B cell (primary cell): ENCODE measurements around the gene MAJIN. TPM values are rescaled to one million over a fixed set of nuclear protein-coding genes. Genes with fewer than 3 reads are reported as not detected.

Experiments used
- ATAC-seq: fragments of 200-7000 bp; cut with Tn5 transposase; one replicate; pipeline ENCODE4 v1.10.0; 2021; ENCODE audit warnings: low read depth, mild to moderate bottlenecking, moderate number of reproducible peaks, moderate library complexity
- CTCF ChIA-PET: fragments of 350-600 bp; sonication (Branson Sonifier 250); formaldehyde crosslinking; loops from one replicate; lab custom pipeline; 2021; ENCODE audit warnings: antibody characterized with exemption, inconsistent platforms; lab: Charles Lee
- POLR2A ChIA-PET: fragments of 350-600 bp; sonication (Branson Sonifier 250); formaldehyde crosslinking; loops from one replicate; lab custom pipeline; 2021; ENCODE audit warnings: antibody characterized with exemption; lab: Charles Lee
- DNase-seq: peaks from one replicate; pipeline ENCODE4 v3.0.0; 2013
- H2AFZ ChIP-seq: 2 replicates; pipeline ENCODE4 v1.6.1; 2012; ENCODE audit warnings: mild to moderate bottlenecking, low read depth, low read length; ENCODE audit not compliant: insufficient read depth, poor library complexity, severe bottlenecking
- H3K27ac ChIP-seq, 2 donors: 1 replicate in 1 of 2; 2 replicates in 1 of 2; pipeline ENCODE4 v1.5.1; 2012 to 2013; ENCODE audit warnings: low read length in 2 of 2, mild to moderate bottlenecking in 2 of 2, moderate library complexity in 1 of 2
- H3K27me3 ChIP-seq, 4 experiments: fragments of 200-600 bp in 1 of 4; sonication (generic) in 1 of 4; replicated peaks in 1 of 4; 1 replicate in 2 of 4; 2 replicates in 2 of 4; pipeline versions ENCODE4 v1.6.1 to v1.7.0; 2013 to 2016; ENCODE audit warnings: low read length in 3 of 4, mild to moderate bottlenecking in 2 of 4, mixed read lengths in 1 of 4, moderate library complexity in 1 of 4; ENCODE audit not compliant: insufficient read depth in 4 of 4, control insufficient read depth in 3 of 4; ENCODE audit errors: control extremely low read depth in 1 of 4
- H3K36me3 ChIP-seq, 2 experiments: replicated peaks in 1 of 2; 1 replicate in 1 of 2; 2 replicates in 1 of 2; pipeline versions ENCODE4 v1.6.1 to v1.7.1; 2013; ENCODE audit warnings: low read length in 1 of 2; ENCODE audit not compliant: insufficient read depth in 2 of 2, control insufficient read depth in 1 of 2; ENCODE audit errors: control extremely low read depth in 1 of 2, extremely low read depth in 1 of 2
- H3K4me1 ChIP-seq, 2 donors: fragments of 200-600 bp in 1 of 2; sonication (generic) in 1 of 2; 1 replicate in 1 of 2; 2 replicates in 1 of 2; pipeline versions ENCODE4 v1.5.1 to v1.6.1; 2013 to 2017; ENCODE audit warnings: low read length in 2 of 2; ENCODE audit not compliant: control insufficient read depth in 2 of 2, insufficient read depth in 2 of 2
- H3K4me2 ChIP-seq: replicated peaks from 2 replicates; pipeline ENCODE3; 2012; ENCODE audit warnings: mild to moderate bottlenecking, low read depth, low read length; ENCODE audit not compliant: poor library complexity, severe bottlenecking
- H3K4me3 ChIP-seq, 5 experiments: fragments of 200-600 bp in 1 of 5; sonication (generic) in 1 of 5; 1 replicate in 3 of 5; 2 replicates in 2 of 5; pipeline versions ENCODE4 v1.5.1 to v1.7.0; 2011 to 2016; ENCODE audit warnings: low read length in 4 of 5, mild to moderate bottlenecking in 4 of 5, low read depth in 2 of 5, control low read depth in 1 of 5, moderate library complexity in 1 of 5; ENCODE audit not compliant: insufficient read depth in 1 of 5; ENCODE audit errors: control extremely low read depth in 1 of 5, extremely low read depth in 1 of 5
- H3K79me2 ChIP-seq: fragments of 200-600 bp; sonication (generic); one replicate; pipeline ENCODE4 v1.6.0; 2016; ENCODE audit warnings: low read length; ENCODE audit not compliant: control insufficient read depth, insufficient read depth
- H3K9ac ChIP-seq: fragments of 200-600 bp; sonication (generic); 2 replicates; pipeline ENCODE4 v1.6.1; 2017; ENCODE audit warnings: mild to moderate bottlenecking, low read length, moderate library complexity
- H3K9me3 ChIP-seq, 3 donors: one replicate each; pipeline versions ENCODE4 v1.6.1 to v1.7.1; 2013; ENCODE audit warnings: low read length in 2 of 3; ENCODE audit not compliant: control insufficient read depth in 2 of 3, insufficient read depth in 1 of 3; ENCODE audit errors: control extremely low read depth in 1 of 3
- H4K20me1 ChIP-seq: 2 replicates; pipeline ENCODE4 v1.6.0; 2012; ENCODE audit warnings: mild to moderate bottlenecking, low read length; ENCODE audit not compliant: insufficient read depth, control insufficient read depth, poor library complexity, severe bottlenecking
- H3K27ac Mint-ChIP-seq: one replicate; pipeline ENCODE4 v1.8.0; 2021; ENCODE audit warnings: mixed read lengths
- H3K27me3 Mint-ChIP-seq: one replicate; pipeline ENCODE4 v1.8.0; 2021; ENCODE audit warnings: mixed read lengths
- H3K4me1 Mint-ChIP-seq: one replicate; pipeline ENCODE4 v1.8.0; 2021; ENCODE audit warnings: mixed read lengths
- H3K4me3 Mint-ChIP-seq: one replicate; pipeline ENCODE4 v1.8.0; 2021; ENCODE audit warnings: mixed read lengths
- H3K9me3 Mint-ChIP-seq: one replicate; pipeline ENCODE4 v1.8.0; 2022; ENCODE audit warnings: mixed read lengths; ENCODE audit not compliant: insufficient read depth
- CTCF ChIP-seq: fragments of 200-600 bp; IDR thresholded peaks from one replicate; pipeline ENCODE4 v1.8.0; 2022; ENCODE audit warnings: antibody characterized with exemption, mild to moderate bottlenecking
- EZH2 ChIP-seq: IDR thresholded peaks from 2 replicates; pipeline ENCODE4 v1.6.1; 2012; ENCODE audit warnings: borderline replicate concordance, low read depth, mild to moderate bottlenecking, moderate library complexity, low read length; ENCODE audit not compliant: insufficient read depth, poor library complexity, severe bottlenecking
- WGBS: methylation state at CpG from one replicate; pipeline ENCODE4 v1.1.5; 2013; ENCODE audit warnings: missing lambda C conversion rate; ENCODE audit not compliant: insufficient coverage; 5-methylcytosine and 5-hydroxymethylcytosine counted together
- intact Hi-C: fragments of 100-400 bp; cut with micrococcal nuclease; formaldehyde crosslinking; loops from one replicate; pipeline ENCODE4 v1.10.0; 2022
- polyA plus RNA-seq: library from polyadenylated mRNA; depleted of rRNA; stranded (reverse); fragments of >200 nt; gene quantifications from 2 replicates; pipeline ENCODE4 v1.2.3, GENCODE V29; 2012
- total RNA-seq, 2 donors: library from RNA; stranded (reverse); fragments of 120-200 nt in 1 of 2; gene quantifications; 1 replicate in 1 of 2; 2 replicates in 1 of 2; pipeline versions ENCODE4 v1.2.3 to v1.2.4, GENCODE V29; 2013 to 2022

MAJIN gene
- total and polyA plus RNA-seq, 2 donors (not counting 1 experiment from before 2014, with no cell fraction given), result 0.71 to 2.4 TPM

- Histone ChIP-seq H3K4me2 (no peak overlapping the region), H3K9me3 (peaks cover 0 to 1% (median 0%) of the 10 kb centered on the region in 3 donors), H3K27ac (no peak overlapping the region), H3K36me3 (no peaks in the 10 kb centered on the region), H3K4me1 (no peaks in the 10 kb centered on the region), H3K9ac (no peak overlapping the region), H4K20me1 (no peaks in the 10 kb centered on the region), H2AFZ (no peak overlapping the region), H3K4me3 (no peak overlapping the region), H3K79me2 (no peaks in the 10 kb centered on the region), H3K27me3 (no peaks in the 10 kb centered on the region)
- Mint-ChIP-seq H3K4me1 (no peaks in the 10 kb centered on the region), H3K9me3 (no peaks in the 10 kb centered on the region), H3K27ac (no peak overlapping the region), H3K4me3 (no peak overlapping the region), H3K27me3 (peaks cover 7% of the 10 kb centered on the region)
- POLR2A ChIA-PET, result no interaction called here
- ATAC-seq (no peak), DNase-seq (no peak)
- WGBS, result 74% methylated on average over 5 of the region's 5 CpGs
- TF ChIP-seq CTCF (no peak), EZH2 (no peak)
- intact Hi-C loops, result no loop called here
- CTCF ChIA-PET, result no interaction called here
Measured at GRCh38 chr11:64954201-64954600, 17.7 kb downstream of the MAJIN start.

- no peaks in the 10 kb centered on the region for H3K4me1 Mint-ChIP-seq
- Histone ChIP-seq H3K4me2 (no peak overlapping the region), H4K20me1 (no peaks in the 10 kb centered on the region), H3K79me2 (no peaks in the 10 kb centered on the region), H3K27ac (no peak overlapping the region), H3K4me3 (no peak overlapping the region), H3K4me1 (no peaks in the 10 kb centered on the region), H3K27me3 (no peaks in the 10 kb centered on the region), H3K9me3 (no peaks in the 10 kb centered on the region), H3K9ac (no peak overlapping the region), H2AFZ (no peak overlapping the region), H3K36me3 (no peaks in the 10 kb centered on the region)
- ChIA-PET CTCF (no interaction called here), POLR2A (no interaction called here)
- intact Hi-C loops, result no loop called here
- no peak overlapping the region for H3K27ac Mint-ChIP-seq
- DNase-seq (no peak), ATAC-seq (no peak)
- TF ChIP-seq CTCF (no peak), EZH2 (no peak)
- no peaks in the 10 kb centered on the region for H3K9me3 Mint-ChIP-seq
- peaks cover 7% of the 10 kb centered on the region for H3K27me3 Mint-ChIP-seq
- no CpG with 5 or more reads among the region's 4 CpGs for WGBS
- no peak overlapping the region for H3K4me3 Mint-ChIP-seq
Measured at GRCh38 chr11:64951529-64951928, 20.4 kb downstream of the MAJIN start.
